Muscle of leg (tissue), 11 donors: ENCODE data around the gene F13B. TPM values are rescaled to one million over a fixed set of nuclear protein-coding genes. Genes with fewer than 3 reads are reported as not detected.
"Not testable (repeated sequence)": the region's sequence is repeated elsewhere in the genome, so short reads cannot be mapped to it uniquely, and the experiment has no call there.

Source experiments
- DNase-seq: peaks from one replicate; pipeline ENCODE4 v3.0.0; 2013
- H3K27ac ChIP-seq: one replicate; pipeline ENCODE4 v1.5.1; 2013; ENCODE audit warnings: mild to moderate bottlenecking, low read length, control low read depth
- H3K27me3 ChIP-seq: one replicate; pipeline ENCODE4 v1.6.1; 2013; ENCODE audit warnings: low read length; ENCODE audit not compliant: control insufficient read depth, insufficient read depth
- H3K36me3 ChIP-seq: one replicate; pipeline ENCODE4 v1.6.1; 2013; ENCODE audit warnings: low read length; ENCODE audit not compliant: control insufficient read depth, insufficient read depth
- H3K4me1 ChIP-seq: one replicate; pipeline ENCODE4 v1.6.1; 2013; ENCODE audit warnings: low read length; ENCODE audit not compliant: control insufficient read depth, insufficient read depth
- H3K4me3 ChIP-seq: one replicate; pipeline ENCODE4 v1.5.1; 2013; ENCODE audit warnings: low read length, control low read depth
- H3K9me3 ChIP-seq: replicated peaks from 2 replicates; pipeline ENCODE4 v1.6.1; 2013; ENCODE audit warnings: low read depth, low read length; ENCODE audit not compliant: control insufficient read depth
- WGBS: methylation state at CpG from one replicate; pipeline ENCODE4 v1.1.5; 2013; ENCODE audit warnings: missing lambda C conversion rate; ENCODE audit not compliant: insufficient coverage; 5-methylcytosine and 5-hydroxymethylcytosine counted together
- polyA plus RNA-seq, 8 donors: library from polyadenylated mRNA; unstranded; fragments of 120-200 nt; gene quantifications; one replicate each; pipeline versions ENCODE4 v1.2.1 to v1.2.3, GENCODE V29; 2013; ENCODE audit warnings: inconsistent platforms in 1 of 8, low replicate concordance in 1 of 8; ENCODE audit not compliant: insufficient read length in 8 of 8, insufficient read depth in 1 of 8
- total RNA-seq: library from RNA; stranded (reverse); fragments of 120-200 nt; gene quantifications from one replicate; pipeline ENCODE4 v1.2.4, GENCODE V29; 2013

F13B gene
- total and polyA plus RNA-seq, 9 donors = 0.26 to 0.49 (median 0.43) TPM; not detected in 6

GRCh38 chr1:196991919-196992651 is 75.0 kb downstream of the F13B start:
- H3K36me3 ChIP-seq, H3K27me3 ChIP-seq, H3K9me3 ChIP-seq, H3K4me3 ChIP-seq, H3K27ac ChIP-seq, DNase-seq, H3K4me1 ChIP-seq: not testable (repeated sequence)
- WGBS = 43% methylated on average over 5 of the region's 11 CpGs

Other genes with a start within 250 kb of the F13B start
- gene CFHR1, start 247.5 kb downstream of the F13B start, total RNA-seq = 0.53 TPM
- gene CFHR1, start 247.5 kb downstream of the F13B start, polyA plus RNA-seq = 1 to 10 TPM in 3 of 8 donors, under 1 TPM in 5; 0.23 to 2.4 (median 0.76) TPM
- not detected for gene CFHR4, start 179.2 kb downstream of the F13B start, total RNA-seq
- gene CFHR4, start 179.2 kb downstream of the F13B start, polyA plus RNA-seq = under 1 TPM in 2 of 8 donors, not detected in 6; 0.10 to 0.84 TPM
- gene CFHR2, start 123.5 kb downstream of the F13B start, total RNA-seq = not detected
- gene CFHR2, start 123.5 kb downstream of the F13B start, polyA plus RNA-seq = under 1 TPM in 1 of 8 donors, not detected in 7; 0.54 TPM
- gene CFHR5, start 89.7 kb downstream of the F13B start, total RNA-seq = under 0.01 TPM
- gene CFHR5, start 89.7 kb downstream of the F13B start, polyA plus RNA-seq = under 1 TPM in 1 of 8 donors, not detected in 7; 0.04 TPM
- 14.2 TPM for gene ASPM, start 79.4 kb upstream of the F13B start, total RNA-seq
- 10 to 100 TPM in 7 of 8 donors, 1 to 10 TPM in 1; 8.5 to 18.3 (median 13.2) TPM for gene ASPM, start 79.4 kb upstream of the F13B start, polyA plus RNA-seq
- gene ZBTB41, start 134.0 kb upstream of the F13B start, total RNA-seq = 12.8 TPM
- gene ZBTB41, start 134.0 kb upstream of the F13B start, polyA plus RNA-seq = 10 to 100 TPM in 3 of 8 donors, 1 to 10 TPM in 5; 6.5 to 12.3 (median 10.0) TPM
- gene CRB1, start 201.0 kb upstream of the F13B start, total RNA-seq = 0.44 TPM
- gene CRB1, start 201.0 kb upstream of the F13B start, polyA plus RNA-seq = under 1 TPM; 0.14 to 0.54 (median 0.30) TPM